C4-2B (cell line): ENCODE data around the gene ERCC2.

Experiments
- H3K27ac ChIP-seq: fragments of 450-650 bp; 2 replicates; pipeline ENCODE4 v1.5.1; 2017
- CTCF ChIP-seq: fragments of 450-650 bp; conservative IDR thresholded peaks from 2 replicates; pipeline ENCODE4 v1.5.1; 2017; ENCODE audit warnings: mild to moderate bottlenecking
- ZFX ChIP-seq: fragments of 450-650 bp; IDR thresholded peaks from 2 replicates; pipeline ENCODE4 v1.6.1; 2017

ERCC2 gene

GRCh38 chr19:45305007-45305406, 65.4 kb downstream of the ERCC2 start:
- no peak for TF ChIP-seq ZFX
- TF ChIP-seq CTCF: no peak
- no peak overlapping the region for H3K27ac ChIP-seq

GRCh38 chr19:45304141-45304926, 66.0 kb downstream of the ERCC2 start:
- no peak for TF ChIP-seq CTCF
- no peak for TF ChIP-seq ZFX
- H3K27ac ChIP-seq: no peak overlapping the region

GRCh38 chr19:45303269-45304060, 66.9 kb downstream of the ERCC2 start:
- TF ChIP-seq CTCF (no peak), ZFX (no peak)
- H3K27ac ChIP-seq: no peak overlapping the region

- no peak overlapping the region for H3K27ac ChIP-seq
- TF ChIP-seq ZFX: no peak
- TF ChIP-seq CTCF: no peak
Measured at GRCh38 chr19:45302416-45302815, 68.0 kb downstream of the ERCC2 start.
